Stimulated activated CD4-positive, alpha-beta T cell treated with anti-CD3 and anti-CD28 coated beads, Interleukin-2, amount 100 ng/mL, for 4 hours (primary cell): ENCODE measurements around the gene ZNF599.
A peak's percentile ranks its signal among the peaks of the same experiment; 100 is the strongest.
"Not testable (repeated sequence)": the region's sequence is repeated elsewhere in the genome, so short reads cannot be mapped to it uniquely, and the experiment has no call there.

Source experiments
- DNase-seq: peaks from one replicate; pipeline ENCODE4 v3.0.0-alpha.2; 2020; ENCODE audit warnings: low read depth

ZNF599 gene

DNA sequence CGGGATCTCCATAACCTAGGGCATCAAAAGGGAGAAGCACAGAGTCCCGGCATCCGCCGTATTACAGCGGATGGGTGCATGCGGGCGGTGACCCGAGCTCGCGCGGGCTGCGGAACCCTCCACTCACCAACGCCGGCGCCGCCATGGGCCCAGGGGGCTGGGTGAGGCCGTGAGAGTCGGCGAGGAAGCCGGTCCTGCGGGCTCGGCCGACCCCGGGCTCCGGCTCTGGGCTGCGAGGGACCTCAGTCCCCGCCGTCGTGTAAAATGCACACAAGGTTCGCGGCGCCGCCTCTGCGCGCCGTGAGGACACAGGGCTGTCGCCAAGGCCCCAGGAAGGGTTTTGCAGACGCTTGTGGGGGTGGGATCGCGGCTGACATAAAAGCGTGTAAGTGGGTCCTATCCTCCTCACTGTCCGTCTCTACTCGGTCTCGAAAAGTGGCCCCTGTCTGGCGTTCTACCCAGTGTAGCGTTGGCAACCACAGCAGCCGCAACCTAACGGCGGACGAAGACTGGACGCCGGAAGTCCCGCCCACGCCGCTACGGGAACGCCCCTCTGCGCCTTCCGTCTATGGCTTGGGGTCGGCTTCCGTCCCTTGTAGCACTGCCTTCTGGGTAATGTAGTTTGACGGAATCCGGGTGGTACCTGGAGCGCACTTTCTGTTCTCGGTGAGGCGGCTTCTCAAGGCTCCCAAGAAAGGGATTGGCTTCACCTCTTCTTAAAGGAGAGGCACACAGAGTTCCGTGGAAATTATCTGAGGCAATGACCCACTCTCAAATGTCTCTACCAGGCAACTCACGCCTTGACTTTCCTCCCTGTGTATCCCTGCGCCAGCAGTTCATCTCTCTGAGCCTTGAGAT is at the start of gene ZNF599:
Gene ZNF599 (minus strand): TSS at position 519 of the 858 bp plus-strand sequence. CDS start 374 bp downstream, at position 145.
- DNase-seq: peak; percentile 82

DNA sequence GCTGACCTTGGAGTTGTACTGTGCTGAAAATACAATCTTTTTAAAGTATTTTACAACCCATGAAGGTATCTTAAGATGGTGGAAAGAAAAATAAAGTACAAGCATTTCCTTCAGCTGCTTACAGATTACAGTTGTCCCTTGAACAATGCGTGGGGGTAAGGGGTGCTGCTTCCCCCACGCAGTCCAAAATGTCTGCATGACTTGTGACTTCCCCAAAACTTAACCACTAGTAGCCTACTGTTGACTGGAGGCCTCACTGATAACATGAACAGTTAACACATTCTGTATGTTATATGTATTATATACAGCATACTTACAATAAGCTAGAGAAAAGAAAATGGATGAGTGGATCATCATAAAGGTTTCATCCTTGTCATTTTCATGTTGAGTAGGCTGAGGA is 45.3 kb upstream of the ZNF599 start:
- DNase-seq: no peak

DNA sequence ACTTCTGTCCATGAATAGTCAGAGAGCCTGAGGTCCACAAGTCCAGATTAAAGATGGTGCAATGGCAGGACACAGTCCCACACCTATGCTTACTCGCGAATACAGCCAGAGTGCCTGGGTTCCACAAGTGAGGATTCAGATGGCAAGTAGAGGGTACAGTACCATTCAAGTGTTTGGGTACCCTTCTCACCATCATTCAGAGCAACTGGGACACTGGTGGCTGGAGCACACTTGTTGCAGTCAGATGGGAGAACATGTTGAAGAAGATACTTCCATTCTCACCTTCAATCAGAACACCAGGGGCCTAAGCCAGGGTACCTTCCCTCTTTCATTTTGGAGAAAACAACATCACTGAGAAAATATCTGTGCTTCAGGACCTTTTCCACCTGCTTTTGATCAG is 43.7 kb upstream of the ZNF599 start:
- no peak for DNase-seq

DNA sequence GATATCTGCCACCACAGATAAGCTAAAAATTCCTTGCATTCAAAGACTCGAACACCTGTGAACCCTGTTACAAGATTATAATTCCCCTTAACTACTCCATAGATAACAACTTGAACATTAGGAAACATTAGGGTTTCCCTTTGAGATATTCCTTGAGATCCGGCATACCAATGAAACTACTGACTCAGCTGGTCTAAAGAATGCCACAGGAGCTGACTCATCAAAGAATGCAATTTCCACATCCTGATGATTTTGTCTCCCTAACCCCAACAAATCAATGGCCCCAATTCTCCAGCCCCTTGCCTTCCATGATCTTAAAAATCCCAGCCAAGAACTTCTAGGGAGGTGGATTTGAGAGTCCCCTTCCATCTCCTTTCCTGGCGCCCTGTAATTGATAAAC is 35.6 kb upstream of the ZNF599 start:
- DNase-seq: no peak

DNA sequence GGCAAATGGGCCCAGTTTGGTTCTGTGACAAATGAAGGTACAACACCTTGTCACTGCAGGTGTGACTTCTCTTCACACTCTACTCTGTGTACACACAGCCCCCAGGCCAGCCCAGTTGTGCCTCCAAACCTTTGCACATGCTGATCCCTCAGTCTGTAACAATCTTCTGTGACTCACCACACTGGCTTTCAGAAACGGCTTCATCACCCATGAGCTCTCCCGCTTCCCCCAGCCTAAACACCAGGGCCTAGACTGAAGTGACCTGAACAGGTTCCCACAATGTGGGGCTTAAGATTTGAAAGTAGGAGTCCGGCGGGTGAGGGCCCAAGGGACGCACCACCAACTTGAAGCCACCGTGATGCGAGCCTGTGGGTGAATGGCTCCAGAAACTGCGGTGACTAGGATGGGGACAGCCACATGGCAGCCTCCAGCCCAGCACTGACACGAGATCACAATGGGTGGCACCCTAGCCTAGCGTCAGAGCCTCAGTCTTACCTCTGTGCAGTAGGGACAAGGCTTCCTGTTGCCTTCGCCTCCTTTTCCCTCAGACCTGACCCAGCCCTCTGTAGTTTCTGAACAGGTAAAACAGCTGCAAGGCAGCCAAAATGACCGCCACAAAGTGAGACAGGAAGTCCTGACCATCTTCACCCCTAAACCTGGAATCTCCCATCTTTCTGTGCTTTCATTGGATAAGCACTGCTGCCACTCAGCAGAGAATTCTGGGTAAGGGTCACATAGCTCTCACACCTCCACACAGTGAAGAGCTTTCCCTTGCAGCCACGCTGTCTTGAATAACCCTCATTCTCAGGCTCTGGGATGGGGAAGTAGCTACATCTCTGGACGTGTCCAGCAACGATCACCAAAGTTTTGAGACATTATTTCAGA is 34.2 kb upstream of the ZNF599 start:
- no peak for DNase-seq

DNA sequence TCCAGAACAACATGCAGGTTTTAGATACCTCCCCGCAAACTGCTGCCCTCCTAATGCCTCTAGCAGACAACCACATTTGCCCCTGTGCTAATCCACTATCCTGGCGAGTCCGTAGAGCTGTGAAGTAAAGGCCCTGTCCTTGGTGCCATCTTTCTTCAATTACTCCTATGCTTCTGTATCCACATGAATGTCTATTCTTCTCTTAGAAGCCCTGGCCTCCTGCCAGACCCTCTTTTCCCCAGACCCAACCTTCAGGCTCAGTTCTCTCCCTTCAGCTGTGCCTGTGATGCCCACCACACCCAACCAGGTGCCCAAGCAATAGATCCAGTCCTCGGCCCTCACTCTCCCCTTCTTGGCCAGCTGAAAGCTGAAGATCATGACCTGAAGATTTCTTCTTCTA is 31.1 kb upstream of the ZNF599 start:
- no peak for DNase-seq

DNA sequence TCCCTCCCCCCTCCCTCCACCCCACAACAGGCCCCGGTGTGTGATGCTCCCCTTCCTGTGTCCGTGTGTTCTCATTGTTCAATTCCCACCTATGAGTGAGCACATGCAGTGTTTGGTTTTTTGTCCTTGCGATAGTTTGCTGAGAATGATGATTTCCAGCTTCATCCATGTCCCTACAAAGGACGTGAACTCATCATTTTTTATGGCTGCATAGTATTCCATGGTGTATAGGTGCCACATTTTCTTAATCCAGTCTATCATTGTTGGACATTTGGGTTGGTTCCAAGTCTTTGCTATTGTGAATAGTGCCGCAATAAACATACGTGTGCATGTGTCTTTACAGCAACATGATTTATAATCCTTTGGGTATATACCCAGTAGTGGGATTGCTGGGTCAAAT is 23.9 kb upstream of the ZNF599 start:
- not testable (repeated sequence) for DNase-seq

DNA sequence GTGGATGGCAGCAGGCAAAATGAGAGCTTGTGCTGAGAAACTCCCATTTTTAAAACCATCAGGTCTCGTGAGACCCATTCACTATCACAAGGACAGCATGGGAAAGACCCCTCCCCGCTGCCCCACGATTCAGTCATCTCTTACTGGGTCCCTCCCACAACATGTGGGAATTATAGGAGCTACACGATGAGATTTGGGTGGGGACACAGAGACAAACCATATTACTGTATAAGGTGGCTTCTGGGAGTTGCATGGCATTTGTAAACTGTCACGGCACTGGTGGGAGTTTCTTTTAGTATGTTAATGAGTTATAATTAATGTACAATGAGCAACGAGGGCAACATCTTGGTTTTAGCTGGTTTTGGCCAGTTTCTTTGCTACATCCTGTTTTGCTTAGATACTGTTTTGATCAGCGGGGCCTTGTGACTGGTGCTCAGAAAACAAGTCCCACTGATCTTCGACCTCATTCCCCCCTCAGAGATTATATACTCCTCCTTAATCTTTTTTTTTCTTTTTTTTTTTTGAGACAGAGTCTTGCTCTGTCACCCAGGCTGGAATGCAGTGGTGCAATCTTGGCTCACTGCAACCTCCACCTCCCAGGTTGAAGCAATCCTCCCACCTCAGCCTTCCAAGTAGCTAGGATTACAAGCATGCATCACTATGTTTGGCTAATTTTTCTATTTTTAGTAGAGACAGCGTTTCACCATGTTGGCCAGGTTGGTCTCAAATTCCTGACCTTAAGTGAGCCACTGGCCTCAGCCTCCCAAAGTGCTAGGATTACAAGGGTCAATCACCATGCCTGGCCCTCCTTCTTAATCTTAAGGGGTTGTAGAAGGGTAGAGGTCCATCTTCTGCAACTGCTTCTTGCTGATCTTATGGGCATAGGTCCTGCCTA is 21.3 kb upstream of the ZNF599 start:
- no peak for DNase-seq

DNA sequence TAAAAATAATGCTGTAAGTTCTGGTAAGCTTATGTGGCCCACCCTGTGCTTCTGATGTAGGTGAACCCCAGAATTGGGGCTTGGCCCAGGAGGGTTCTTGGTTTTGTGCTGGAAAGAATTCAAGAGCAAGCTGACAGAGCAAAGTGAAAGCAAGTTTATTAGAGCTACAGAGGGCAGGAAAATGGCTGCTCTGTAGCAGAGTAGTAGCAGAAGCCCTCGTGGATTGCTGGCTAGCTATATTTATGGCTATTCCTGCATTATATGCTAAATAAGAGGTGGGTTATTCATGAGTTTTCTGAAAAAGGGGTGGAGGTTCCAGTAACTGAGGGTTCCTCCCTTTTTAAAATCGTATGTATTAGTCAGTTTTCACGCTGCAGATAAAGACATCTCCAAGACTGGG is 20.6 kb upstream of the ZNF599 start:
- DNase-seq: no peak

DNA sequence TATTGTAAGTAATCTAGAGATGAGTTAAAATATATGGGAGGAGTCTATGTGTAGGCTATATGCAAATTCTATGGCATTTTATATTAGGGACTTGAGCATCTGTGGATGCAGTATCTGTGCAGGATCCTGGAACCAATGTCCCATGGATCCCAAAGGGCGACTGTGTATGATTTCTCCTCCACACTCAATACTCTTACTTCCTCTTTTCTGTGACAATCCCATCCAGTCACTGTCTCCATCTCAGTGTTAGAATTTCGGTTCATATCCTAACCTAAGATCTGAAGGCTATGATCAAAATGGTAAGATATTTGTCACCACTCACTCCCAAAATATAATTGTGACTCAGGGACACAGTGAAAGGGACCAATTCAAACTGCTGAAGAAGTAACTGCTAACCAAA is 15.1 kb upstream of the ZNF599 start:
- DNase-seq: no peak

DNA sequence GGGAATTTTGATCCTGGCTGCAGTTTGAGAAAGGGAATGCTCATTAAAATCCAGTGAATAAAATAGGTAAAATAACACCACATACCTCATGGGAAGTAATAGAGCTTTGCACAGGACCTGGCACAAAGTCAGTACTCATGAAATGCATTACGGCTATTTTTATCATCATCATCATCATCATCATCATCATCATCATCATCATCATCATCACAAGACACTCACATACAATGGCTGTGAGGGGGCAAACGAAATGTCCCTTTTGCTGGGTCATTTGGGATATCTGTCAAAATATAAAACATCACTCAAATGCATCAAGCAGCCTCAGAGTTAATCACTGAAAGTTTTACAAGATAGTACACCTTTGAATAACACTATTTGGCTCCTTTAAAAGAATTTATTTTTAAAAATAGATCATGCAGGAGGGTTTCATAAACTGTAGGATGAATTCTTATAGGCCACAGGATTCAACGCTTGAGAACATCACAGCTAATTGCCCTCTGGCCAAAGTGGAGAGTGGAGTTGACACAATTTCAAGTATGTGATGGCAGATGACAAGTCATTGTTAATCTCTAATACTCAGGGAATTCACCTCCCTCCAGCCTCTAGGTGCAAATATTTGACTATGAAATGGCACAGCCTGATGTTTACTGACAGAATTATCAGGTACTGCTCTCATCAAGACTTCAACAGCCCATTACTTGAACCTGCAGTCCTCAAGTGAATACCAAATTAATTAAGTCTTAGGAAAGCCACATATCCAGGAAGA is 14.2 kb upstream of the ZNF599 start:
- no peak for DNase-seq

DNA sequence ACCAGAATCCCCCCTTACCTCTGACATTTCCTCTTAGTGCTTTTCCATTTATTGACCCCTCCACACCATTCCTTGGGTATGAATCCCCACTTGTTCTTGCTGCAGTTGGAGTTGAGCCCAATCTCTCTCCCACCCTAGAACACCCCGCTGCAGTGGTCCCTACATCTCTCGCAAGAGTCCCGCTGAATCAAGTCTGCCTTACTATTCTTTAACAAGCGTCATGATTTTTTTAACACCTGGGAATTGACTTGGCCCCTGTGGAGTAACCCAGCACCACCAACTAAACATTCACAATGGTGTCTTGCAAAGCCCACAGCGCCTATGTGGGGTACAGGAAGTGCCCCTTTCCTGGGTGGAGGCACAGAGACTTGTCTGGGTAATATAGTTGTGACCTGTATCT is 13.2 kb upstream of the ZNF599 start:
- no peak for DNase-seq

DNA sequence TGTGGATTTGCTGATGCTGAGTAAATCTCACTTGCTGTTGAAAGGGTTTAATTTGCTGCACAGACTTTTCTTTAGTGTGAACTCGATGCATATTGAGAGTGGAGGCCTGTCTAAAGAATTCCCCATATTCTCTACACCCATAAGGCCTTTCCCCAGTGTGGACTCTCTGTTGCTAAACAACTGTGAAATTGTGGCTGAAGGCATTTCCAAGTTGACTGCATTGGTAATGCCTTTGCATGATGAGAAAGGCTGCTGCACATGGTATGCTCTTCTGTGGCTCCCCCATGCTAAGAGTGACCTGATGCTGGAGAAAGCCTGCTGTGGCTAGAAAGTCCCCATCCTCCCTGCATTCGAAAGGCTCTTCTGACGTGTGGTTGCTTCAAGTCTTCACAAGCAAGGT is 6.6 kb upstream of the ZNF599 start:
- DNase-seq: no peak

DNA sequence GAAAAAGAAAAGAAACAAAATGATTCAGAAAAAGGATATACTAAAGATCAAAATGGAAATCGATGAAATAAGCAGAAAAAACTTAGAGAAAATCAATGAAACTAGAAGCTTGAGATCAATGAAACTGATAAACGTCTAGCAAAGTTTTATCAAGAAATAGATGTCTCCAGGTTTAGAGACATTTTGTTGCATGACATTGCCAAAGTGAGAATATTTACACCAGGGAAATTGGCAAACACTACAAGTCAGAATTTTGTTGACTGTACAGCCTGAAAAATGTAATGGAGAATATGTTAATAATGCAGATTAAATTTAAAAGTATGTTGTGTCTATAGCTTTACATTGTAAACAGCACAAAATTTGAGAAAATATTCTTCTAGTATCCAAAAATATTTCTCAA is 5.3 kb upstream of the ZNF599 start:
- no peak for DNase-seq

DNA sequence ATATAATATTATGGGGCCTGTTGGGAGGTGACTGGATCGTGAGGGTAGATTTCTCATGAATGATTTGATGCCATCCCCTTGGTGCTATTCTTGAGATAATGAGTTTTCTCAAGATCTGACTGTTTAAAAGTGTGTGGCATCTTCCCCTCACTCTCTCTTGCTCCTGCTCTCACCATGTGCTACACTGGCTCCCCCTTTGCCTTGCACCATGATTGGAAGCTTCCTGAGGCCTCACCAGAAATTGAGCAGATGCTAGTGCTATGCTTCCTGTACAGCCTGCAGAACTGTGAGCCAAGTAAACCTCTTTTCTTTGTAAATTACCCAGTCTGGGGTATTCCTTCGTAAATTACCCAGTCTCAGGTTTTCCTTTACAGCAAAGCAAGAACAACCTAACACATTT is 1.8 kb upstream of the ZNF599 start:
- no peak for DNase-seq

DNA sequence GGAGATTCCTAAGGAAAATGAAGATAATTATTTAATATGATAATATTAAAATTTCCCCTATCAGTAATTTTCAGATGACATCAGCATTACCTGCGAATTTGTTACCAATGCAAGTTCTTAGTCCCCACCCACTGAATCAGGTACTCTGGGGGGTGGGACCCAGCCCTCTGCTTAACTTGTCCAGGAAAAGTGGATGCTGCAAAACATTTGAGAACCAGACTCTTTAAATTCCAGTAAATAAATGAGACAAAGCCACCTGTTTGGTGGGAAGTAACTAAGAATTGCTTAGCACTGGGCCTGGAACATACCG is 495 bp upstream of the ZNF599 start:
- DNase-seq: no peak

DNA sequence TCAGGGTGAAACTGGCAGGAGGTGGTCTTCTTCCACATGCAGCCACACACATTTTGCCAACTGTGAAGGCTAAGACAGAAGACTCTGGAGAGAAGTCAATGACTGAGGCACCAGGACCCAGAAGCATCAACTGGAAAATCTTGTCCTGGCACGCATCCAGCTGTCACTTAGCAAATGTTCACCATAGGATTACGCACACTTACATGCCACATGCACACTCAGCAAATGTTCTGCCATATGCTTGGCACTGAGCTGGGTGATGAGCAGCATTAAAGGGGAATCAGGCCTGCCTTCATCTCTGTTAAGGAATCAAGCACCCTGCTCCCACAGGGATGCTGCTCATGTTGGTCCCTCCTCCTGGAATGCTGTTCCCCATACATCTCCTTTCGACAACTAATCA is 5.1 kb downstream of the ZNF599 start:
- DNase-seq: no peak

DNA sequence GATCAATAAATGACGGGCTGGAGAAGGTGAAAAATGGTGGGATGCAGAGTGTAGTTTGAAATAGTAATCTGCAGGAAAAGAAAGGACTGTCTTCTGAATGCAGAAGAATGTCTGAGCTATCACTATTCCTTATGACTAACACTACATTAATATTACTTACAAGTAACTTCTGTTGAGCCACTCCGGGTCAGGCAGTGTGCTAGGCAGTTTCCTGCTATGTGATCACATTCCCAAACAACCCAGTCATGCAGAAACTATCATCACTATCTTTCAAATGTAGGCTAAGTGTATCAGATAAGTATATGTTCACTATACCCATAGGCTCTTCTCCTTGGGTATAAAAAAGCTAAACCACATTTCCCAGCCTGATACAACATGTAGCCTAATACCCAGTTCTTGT is 6.6 kb downstream of the ZNF599 start:
- no peak for DNase-seq

DNA sequence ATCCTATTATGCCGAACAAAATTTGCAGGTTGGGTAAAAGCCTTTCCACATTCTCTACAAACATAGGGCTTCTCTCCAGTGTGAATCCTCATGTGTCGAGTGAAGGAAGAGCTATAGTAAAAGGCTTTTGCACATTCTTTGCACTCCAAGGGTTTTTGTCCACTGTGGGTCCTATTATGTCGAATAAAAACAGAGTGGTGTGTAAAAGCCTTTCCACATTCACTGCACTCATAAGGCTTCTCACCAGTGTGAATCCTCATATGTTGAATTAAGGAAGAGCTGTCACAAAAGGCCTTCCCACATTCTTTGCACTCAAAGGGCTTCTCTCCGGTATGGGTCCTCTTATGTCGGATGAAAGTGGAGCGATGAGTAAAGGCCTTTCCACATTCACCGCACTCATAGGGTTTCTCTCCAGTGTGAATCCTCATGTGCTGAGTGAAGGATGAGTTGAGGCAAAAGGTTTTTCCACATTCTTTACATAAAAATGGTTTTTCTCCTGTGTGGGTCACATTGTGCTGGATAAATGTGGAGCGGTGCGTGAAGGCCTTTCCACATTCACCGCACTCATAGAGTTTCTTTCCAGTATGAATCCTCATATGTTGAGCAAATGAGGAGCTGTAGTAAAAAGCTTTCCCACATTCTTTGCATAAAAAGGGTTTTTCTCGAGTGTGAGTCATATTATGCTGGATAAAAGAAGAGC is 13.6 kb downstream of the ZNF599 start:
- no peak for DNase-seq

DNA sequence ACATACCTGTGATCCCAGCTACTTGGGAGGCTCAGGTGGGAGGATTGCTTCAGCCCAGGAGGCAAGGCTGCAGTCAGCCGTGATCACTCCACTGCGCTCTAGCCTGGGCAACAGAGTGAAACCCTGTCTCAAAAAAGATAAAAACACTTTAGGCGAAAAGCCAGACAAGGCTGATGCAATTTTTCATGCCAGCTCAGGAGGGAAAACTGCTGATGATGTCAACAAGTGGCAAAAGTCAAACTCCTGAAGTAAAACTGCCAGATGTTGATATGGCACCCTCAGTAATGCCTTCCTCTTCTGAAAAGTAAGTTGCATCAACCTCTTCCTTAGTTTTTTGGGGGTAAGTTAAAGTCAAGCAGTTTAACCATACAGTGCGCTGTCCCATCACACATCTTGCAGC is 15.6 kb downstream of the ZNF599 start:
- no peak for DNase-seq
